DND-41 (cell line): ENCODE results near the gene SLC2A1.

Experiments used
- ATAC-seq: fragments of 200-7000 bp; cut with Tn5 transposase; 3 replicates; pipeline ENCODE4 v1.9.1; 2021; ENCODE audit warnings: low read depth; ENCODE audit not compliant: insufficient read depth
- DNase-seq: peaks from one replicate; pipeline ENCODE4 v3.0.0-alpha.2; 2020
- H2AFZ ChIP-seq: 2 replicates; pipeline ENCODE4 v1.6.0; 2012; ENCODE audit warnings: low read depth, low read length
- H3K27ac ChIP-seq: 2 replicates; pipeline ENCODE4 v1.5.1; 2012; ENCODE audit warnings: low read length, inconsistent platforms
- H3K27me3 ChIP-seq: fragments of 200-600 bp; sonication (generic); 2 replicates; pipeline ENCODE4 v1.6.0; 2012; ENCODE audit warnings: low read length, mild to moderate bottlenecking, inconsistent platforms; ENCODE audit not compliant: insufficient read depth, poor library complexity
- H3K36me3 ChIP-seq: 2 replicates; pipeline ENCODE4 v1.5.1; 2012; ENCODE audit warnings: low read length, inconsistent platforms; ENCODE audit not compliant: insufficient read depth
- H3K4me1 ChIP-seq: 2 replicates; pipeline ENCODE4 v1.5.1; 2012; ENCODE audit warnings: mild to moderate bottlenecking, low read length; ENCODE audit not compliant: insufficient read depth
- H3K4me2 ChIP-seq: 2 replicates; pipeline ENCODE4 v1.6.0; 2012; ENCODE audit warnings: mild to moderate bottlenecking, moderate library complexity, low read length, inconsistent platforms; ENCODE audit not compliant: insufficient read depth
- H3K4me3 ChIP-seq, 2 experiments: fragments of 200-600 bp in 1 of 2; shearing (Covaris generic) in 1 of 2; 2 replicates each; pipeline ENCODE4 v1.5.1; 2012 to 2016; ENCODE audit warnings: inconsistent platforms in 2 of 2, low read length in 2 of 2, mild to moderate bottlenecking in 2 of 2, low read depth in 1 of 2, moderate library complexity in 1 of 2
- H3K79me2 ChIP-seq: 2 replicates; pipeline ENCODE4 v1.6.0; 2012; ENCODE audit warnings: low read length, inconsistent platforms; ENCODE audit not compliant: insufficient read depth
- H3K9ac ChIP-seq: 2 replicates; pipeline ENCODE4 v1.6.0; 2012; ENCODE audit warnings: low read depth, mild to moderate bottlenecking, inconsistent platforms, low read length, moderate library complexity
- H3K9me3 ChIP-seq: 2 replicates; pipeline ENCODE4 v1.5.1; 2012; ENCODE audit warnings: low read length, moderate library complexity, mild to moderate bottlenecking, inconsistent platforms; ENCODE audit not compliant: insufficient read depth, severe bottlenecking
- H4K20me1 ChIP-seq: 2 replicates; pipeline ENCODE4 v1.6.0; 2012; ENCODE audit warnings: low read length; ENCODE audit not compliant: insufficient read depth
- CTCF ChIP-seq: IDR thresholded peaks from 2 replicates; pipeline ENCODE4 v1.5.1; 2012; ENCODE audit warnings: borderline replicate concordance, low read length, moderate library complexity, mild to moderate bottlenecking; ENCODE audit not compliant: poor library complexity, severe bottlenecking; ENCODE audit errors: extremely low read depth
- EZH2 ChIP-seq: IDR thresholded peaks from 3 replicates; pipeline ENCODE4 v1.6.1; 2012; ENCODE audit warnings: borderline replicate concordance, low read depth, mild to moderate bottlenecking, moderate library complexity, low read length, inconsistent platforms; ENCODE audit not compliant: severe bottlenecking

SLC2A1 gene

GRCh38 chr1:42931108-42931539 lies 27.5 kb downstream of the SLC2A1 start:
- H4K20me1 ChIP-seq: peaks cover 81% of the 10 kb centered on the region

GRCh38 chr1:42930178-42931107 lies 28.2 kb downstream of the SLC2A1 start:
- H3K36me3 ChIP-seq: peaks cover 98% of the 10 kb centered on the region
- DNase-seq: no peak

More at GRCh38 chr1:42931108-42931539, 27.5 kb downstream of the SLC2A1 start:
- H3K4me1 ChIP-seq: peaks cover 53% of the 10 kb centered on the region
- H3K9ac ChIP-seq: no peak overlapping the region
- no peaks in the 10 kb centered on the region for H3K27me3 ChIP-seq
- ATAC-seq (peak; percentile 63), DNase-seq (peak; percentile 74)
- H3K4me3 ChIP-seq: no peak overlapping the region
- peak; percentile 65 for TF ChIP-seq CTCF
- TF ChIP-seq EZH2: no peak
- peak overlapping the region; percentile 29; the same call in 1 of the 2 replicates for H3K27ac ChIP-seq
- peaks cover 60% of the 10 kb centered on the region for H3K79me2 ChIP-seq
- H3K9me3 ChIP-seq: no peaks in the 10 kb centered on the region
- peaks cover 99% of the 10 kb centered on the region for H3K36me3 ChIP-seq
- no peak overlapping the region for H3K4me2 ChIP-seq
- no peak overlapping the region for H2AFZ ChIP-seq

GRCh38 chr1:42929434-42930177 lies 29.1 kb downstream of the SLC2A1 start:
- H3K27me3 ChIP-seq: no peaks in the 10 kb centered on the region
- peaks cover 65% of the 10 kb centered on the region for H4K20me1 ChIP-seq
- H3K36me3 ChIP-seq: peaks cover 89% of the 10 kb centered on the region
- no peak for ATAC-seq
- no peak for TF ChIP-seq EZH2
- no peak for TF ChIP-seq CTCF
- DNase-seq: no peak
- no peak overlapping the region for H3K4me3 ChIP-seq
- no peak overlapping the region for H3K9ac ChIP-seq
- H3K27ac ChIP-seq: no peak overlapping the region
- no peak overlapping the region for H3K4me2 ChIP-seq
- H3K79me2 ChIP-seq: peaks cover 45% of the 10 kb centered on the region
- peaks cover 58% of the 10 kb centered on the region for H3K4me1 ChIP-seq
- H3K9me3 ChIP-seq: no peaks in the 10 kb centered on the region
- no peak overlapping the region for H2AFZ ChIP-seq

More at GRCh38 chr1:42930178-42931107, 28.2 kb downstream of the SLC2A1 start:
- no peak overlapping the region for H2AFZ ChIP-seq
- H3K9me3 ChIP-seq: no peaks in the 10 kb centered on the region
- H3K4me3 ChIP-seq: no peak overlapping the region
- peaks cover 53% of the 10 kb centered on the region for H3K79me2 ChIP-seq
- ATAC-seq: no peak
- peaks cover 74% of the 10 kb centered on the region for H4K20me1 ChIP-seq
- H3K27me3 ChIP-seq: no peaks in the 10 kb centered on the region
- peak overlapping the region; percentile 29; the same call in 1 of the 2 replicates for H3K27ac ChIP-seq
- no peak overlapping the region for H3K4me2 ChIP-seq
- H3K9ac ChIP-seq: no peak overlapping the region
- H3K4me1 ChIP-seq: peaks cover 59% of the 10 kb centered on the region
- TF ChIP-seq EZH2: no peak
- TF ChIP-seq CTCF: no peak
